Measurements from ENCODE around the gene SELL.

SELL gene

DNA sequence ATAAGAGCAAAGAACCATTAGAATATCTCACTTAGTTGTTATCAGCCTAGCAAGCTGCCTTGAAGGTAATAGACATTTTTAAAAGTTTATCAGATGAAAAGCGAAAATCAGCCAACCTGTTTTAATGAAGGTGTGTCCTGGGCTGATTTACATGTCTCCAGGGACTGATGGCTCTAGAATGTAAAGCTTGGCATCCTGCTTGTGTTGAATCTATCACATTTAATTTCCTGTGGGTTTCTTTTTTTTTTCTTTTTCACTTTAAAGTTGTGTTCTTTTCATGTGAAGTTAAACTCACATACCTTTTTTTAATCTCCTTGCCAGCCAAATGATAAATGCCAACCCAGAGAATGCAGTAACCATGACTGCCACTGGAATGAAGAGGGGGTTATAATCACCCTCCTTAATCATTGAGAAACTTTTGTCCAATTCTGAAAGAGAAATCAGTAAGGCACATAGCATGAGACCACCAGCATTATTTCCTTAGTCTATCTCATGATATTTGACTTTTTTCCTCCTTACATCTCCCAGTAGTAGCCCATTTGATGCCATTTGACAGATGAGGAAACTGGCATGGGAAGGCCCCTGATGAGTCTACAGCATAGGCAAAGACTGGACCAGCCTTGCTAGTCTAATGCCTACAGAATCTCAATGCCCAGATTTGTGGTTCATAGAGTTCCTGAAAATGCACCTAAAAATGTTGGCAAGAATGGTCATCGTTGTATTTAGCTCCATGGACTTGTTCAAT, 10.0 kb downstream of the SELL start:
- Mint-ChIP-seq H3K36me3 (ENCODE audit: low read depth) (no peaks in the 10 kb centered on the region), H3K4me1 (no peaks in the 10 kb centered on the region), H3K27ac (no peak overlapping the region), H3K27me3 (ENCODE audit: low read depth, poor library complexity) (peaks cover 19% of the 10 kb centered on the region), H3K4me3 (no peak overlapping the region), H3K9me3 (no peaks in the 10 kb centered on the region)
- DNase-seq, result no peak
- no peak for TF ChIP-seq CTCF (IDR thresholded peaks at IDR 0.05)

DNA sequence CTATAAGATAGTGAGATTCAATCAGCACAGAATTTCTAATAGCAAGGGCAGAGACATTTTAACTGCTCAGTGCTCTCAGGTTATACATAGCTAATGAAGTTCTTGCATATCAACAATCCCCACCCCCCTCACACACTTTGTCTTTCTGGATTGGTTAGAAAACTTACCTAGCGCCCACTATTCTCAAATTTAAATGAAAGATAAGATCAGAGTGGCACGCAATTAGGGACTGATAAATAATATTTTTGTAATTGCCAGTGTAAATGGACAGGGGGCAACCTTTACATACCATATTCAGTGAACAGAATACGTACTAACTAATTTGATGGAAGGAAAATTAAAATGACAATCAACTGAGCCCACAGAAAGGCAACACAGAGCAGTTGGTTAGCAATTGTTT, 11.7 kb downstream of the SELL start:
- Mint-ChIP-seq H3K9me3 (no peaks in the 10 kb centered on the region), H3K27me3 (ENCODE audit: low read depth, poor library complexity) (peaks cover 16% of the 10 kb centered on the region), H3K4me1 (no peaks in the 10 kb centered on the region), H3K36me3 (ENCODE audit: low read depth) (no peaks in the 10 kb centered on the region), H3K4me3 (no peak overlapping the region), H3K27ac (no peak overlapping the region)
- TF ChIP-seq CTCF (IDR thresholded peaks at IDR 0.05), result no peak
- no peak for DNase-seq

- no peaks in the 10 kb centered on the region for H3K4me1 Mint-ChIP-seq
- no peak overlapping the region for H3K4me3 Mint-ChIP-seq
- no peak overlapping the region for H3K27ac Mint-ChIP-seq
- H3K27me3 Mint-ChIP-seq (ENCODE audit: low read depth, poor library complexity), result peaks cover 20% of the 10 kb centered on the region
- DNase-seq, result no peak
- TF ChIP-seq CTCF (IDR thresholded peaks at IDR 0.05), result no peak
- no peaks in the 10 kb centered on the region for H3K36me3 Mint-ChIP-seq (ENCODE audit: low read depth)
- no peaks in the 10 kb centered on the region for H3K9me3 Mint-ChIP-seq
These were observed 12.4 kb downstream of the SELL start for GRCh38 chr1:169698976-169699375.

- H3K4me3 Mint-ChIP-seq, result no peak overlapping the region
- H3K9me3 Mint-ChIP-seq, result no peaks in the 10 kb centered on the region
- H3K27ac Mint-ChIP-seq, result no peak overlapping the region
- H3K27me3 Mint-ChIP-seq (ENCODE audit: low read depth, poor library complexity), result peaks cover 20% of the 10 kb centered on the region
- no peaks in the 10 kb centered on the region for H3K36me3 Mint-ChIP-seq (ENCODE audit: low read depth)
- no peaks in the 10 kb centered on the region for H3K4me1 Mint-ChIP-seq
- TF ChIP-seq CTCF (IDR thresholded peaks at IDR 0.05), result no peak
- no peak for DNase-seq
These were observed 13.7 kb downstream of the SELL start for GRCh38 chr1:169697755-169698154.

DNA sequence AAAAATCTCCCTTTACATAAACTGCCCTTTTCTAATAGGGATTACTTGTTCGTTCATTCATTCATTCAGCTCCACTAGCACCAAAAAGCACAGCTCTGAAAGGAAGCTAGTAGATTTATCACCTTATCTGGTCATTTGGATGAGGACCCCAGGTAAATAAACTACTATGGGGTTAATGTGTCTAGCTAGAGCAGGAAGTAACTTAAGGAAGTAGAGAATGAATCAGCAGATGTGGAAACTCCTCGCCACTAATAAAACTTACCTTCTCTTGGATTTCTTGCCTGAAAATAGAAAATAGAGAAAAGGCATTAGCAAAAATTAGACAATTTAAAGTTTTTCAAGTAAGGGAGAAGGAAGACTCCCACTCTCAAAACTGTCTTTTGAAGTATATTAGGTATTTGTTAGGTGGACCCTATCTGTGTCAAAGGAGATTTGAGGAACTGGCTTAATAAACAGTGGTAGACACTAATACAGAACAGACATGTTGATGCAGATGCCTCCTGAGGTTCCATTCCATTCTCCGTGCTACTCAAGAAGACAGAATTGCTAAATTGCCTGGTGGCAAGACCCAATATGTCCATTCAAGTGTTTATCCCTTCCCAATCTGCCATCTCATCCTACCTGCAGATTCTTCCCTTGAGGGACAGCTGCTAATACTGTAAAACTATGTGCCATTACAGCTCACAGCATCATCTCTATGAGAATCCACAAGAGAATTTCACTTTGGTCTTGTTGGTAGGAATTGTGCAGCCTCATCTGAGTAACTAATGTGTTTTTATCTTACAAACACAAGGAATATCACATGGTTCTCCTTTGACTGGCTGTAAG, 14.9 kb downstream of the SELL start:
- DNase-seq, result no peak
- no peak for TF ChIP-seq CTCF (IDR thresholded peaks at IDR 0.05)

More for the DNA sequence above, 14.9 kb downstream of the SELL start:
- H3K27me3 Mint-ChIP-seq (ENCODE audit: low read depth, poor library complexity), result peaks cover 16% of the 10 kb centered on the region
- no peaks in the 10 kb centered on the region for H3K36me3 Mint-ChIP-seq (ENCODE audit: low read depth)
- no peaks in the 10 kb centered on the region for H3K4me1 Mint-ChIP-seq
- no peak overlapping the region for H3K27ac Mint-ChIP-seq
- no peak overlapping the region for H3K4me3 Mint-ChIP-seq
- H3K9me3 Mint-ChIP-seq, result no peaks in the 10 kb centered on the region
